ENCODE measurements around the gene HDAC9.

HDAC9 gene

GRCh38 chr7:18597754-18598153 is 102.2 kb downstream of the HDAC9 start:
- DNase-seq, result no peak

GRCh38 chr7:18607025-18607424 is 111.5 kb downstream of the HDAC9 start:
- no peak for DNase-seq

GRCh38 chr7:18610331-18610948 is 114.9 kb downstream of the HDAC9 start:
- no peak for DNase-seq

GRCh38 chr7:18614841-18615240 is 119.3 kb downstream of the HDAC9 start:
- DNase-seq, result no peak

GRCh38 chr7:18619311-18619710 is 123.8 kb downstream of the HDAC9 start:
- no peak for DNase-seq

GRCh38 chr7:18623389-18623788 is 127.8 kb downstream of the HDAC9 start:
- DNase-seq, result no peak

GRCh38 chr7:18624459-18624858 is 128.9 kb downstream of the HDAC9 start:
- DNase-seq, result no peak

- no peak for DNase-seq
Observed at GRCh38 chr7:18626086-18626485, 130.5 kb downstream of the HDAC9 start.

- no peak for DNase-seq
Observed at GRCh38 chr7:18626717-18627116, 131.2 kb downstream of the HDAC9 start.

GRCh38 chr7:18637516-18637915 is 142.0 kb downstream of the HDAC9 start:
- DNase-seq, result no peak

- DNase-seq, result no peak
Observed at GRCh38 chr7:18638594-18639452, 143.3 kb downstream of the HDAC9 start.

GRCh38 chr7:18639711-18640110 is 144.2 kb downstream of the HDAC9 start:
- no peak for DNase-seq

GRCh38 chr7:18644981-18645380 is 149.4 kb downstream of the HDAC9 start:
- DNase-seq, result no peak

- no peak for DNase-seq
Observed at GRCh38 chr7:18647582-18647981, 152.0 kb downstream of the HDAC9 start.

- DNase-seq, result no peak
Observed at GRCh38 chr7:18648849-18649758, 153.6 kb downstream of the HDAC9 start.

- no peak for DNase-seq
Observed at GRCh38 chr7:18653381-18654155, 158.0 kb downstream of the HDAC9 start.

GRCh38 chr7:18654709-18655108 is 159.2 kb downstream of the HDAC9 start:
- DNase-seq, result no peak

- no peak for DNase-seq
Observed at GRCh38 chr7:18655506-18655905, 160.0 kb downstream of the HDAC9 start.

GRCh38 chr7:18655912-18656311 is 160.4 kb downstream of the HDAC9 start:
- no peak for DNase-seq

GRCh38 chr7:18656362-18656761 is 160.8 kb downstream of the HDAC9 start:
- DNase-seq, result no peak

- no peak for DNase-seq
Observed at GRCh38 chr7:18659746-18660145, 164.2 kb downstream of the HDAC9 start.

GRCh38 chr7:18663321-18663720 is 167.8 kb downstream of the HDAC9 start:
- DNase-seq, result no peak
